WTC11 (cell line): ENCODE measurements around the gene FMNL1. TPM values are rescaled to one million over a fixed set of nuclear protein-coding genes. Genes with fewer than 3 reads are reported as not detected.

Experiments
- ATAC-seq: fragments of 200-7000 bp; cut with Tn5 transposase; 2 replicates; pipeline ENCODE4 v1.10.0; 2021; ENCODE audit warnings: mild to moderate bottlenecking, moderate library complexity
- CTCF ChIA-PET: fragments of 300-600 bp; sonication (Branson Sonifier 250); formaldehyde crosslinking; loops from one replicate; lab custom pipeline; 2021; ENCODE audit warnings: antibody characterized with exemption; lab: Charles Lee
- POLR2A ChIA-PET: fragments of 350-600 bp; sonication (Branson Sonifier 250); formaldehyde crosslinking; loops from one replicate; lab custom pipeline; 2021; ENCODE audit warnings: antibody characterized with exemption; lab: Charles Lee
- DNase-seq: peaks from one replicate; pipeline ENCODE4 v3.0.0; 2021; ENCODE audit warnings: low spot score
- H3K27ac Mint-ChIP-seq: 2 replicates; pipeline ENCODE4 v1.8.0; 2021; ENCODE audit warnings: mixed read lengths
- H3K27me3 Mint-ChIP-seq: 2 replicates; pipeline ENCODE4 v1.8.0; 2021; ENCODE audit warnings: low read depth, mild to moderate bottlenecking, moderate library complexity, mixed read lengths
- H3K36me3 Mint-ChIP-seq: 2 replicates; pipeline ENCODE4 v1.8.0; 2021; ENCODE audit warnings: mixed read lengths
- H3K4me1 Mint-ChIP-seq: 2 replicates; pipeline ENCODE4 v1.8.0; 2022; ENCODE audit warnings: mixed read lengths
- H3K4me3 Mint-ChIP-seq: 2 replicates; pipeline ENCODE4 v1.8.0; 2021; ENCODE audit warnings: mild to moderate bottlenecking, moderate library complexity, mixed read lengths
- H3K9me3 Mint-ChIP-seq: 2 replicates; pipeline ENCODE4 v1.8.0; 2021; ENCODE audit warnings: mixed read lengths
- AFF4 ChIP-seq: sonication (generic); formaldehyde crosslinking; IDR thresholded peaks from 2 replicates; pipeline ENCODE4 v1.8.1; 2023; ENCODE audit warnings: mild to moderate bottlenecking, missing genetic modification reagents, borderline replicate concordance
- ATF1 ChIP-seq: sonication (generic); formaldehyde crosslinking; IDR thresholded peaks from 2 replicates; pipeline ENCODE4 v1.8.1; 2023; ENCODE audit warnings: mild to moderate bottlenecking, moderate library complexity, missing genetic modification reagents
- ATF3 ChIP-seq: sonication (generic); formaldehyde crosslinking; conservative IDR thresholded peaks from 2 replicates; pipeline ENCODE4 v1.8.1; 2022; ENCODE audit warnings: mild to moderate bottlenecking, missing genetic modification reagents
- CBFB ChIP-seq: sonication (generic); formaldehyde crosslinking; IDR thresholded peaks from 2 replicates; pipeline ENCODE4 v1.8.1; 2022; ENCODE audit warnings: mild to moderate bottlenecking, low read depth, missing genetic modification reagents
- CTCF ChIP-seq: fragments of 200-600 bp; IDR thresholded peaks from 2 replicates; pipeline ENCODE4 v1.8.0; 2022; ENCODE audit warnings: antibody characterized with exemption
- E2F1 ChIP-seq: sonication (generic); formaldehyde crosslinking; IDR thresholded peaks from 2 replicates; pipeline ENCODE4 v1.8.0; 2022; ENCODE audit warnings: mild to moderate bottlenecking, missing genetic modification reagents
- E2F5 ChIP-seq: sonication (generic); formaldehyde crosslinking; IDR thresholded peaks from 2 replicates; pipeline ENCODE4 v1.8.1; 2022; ENCODE audit warnings: mild to moderate bottlenecking, moderate library complexity, missing genetic modification reagents
- FOXK1 ChIP-seq: sonication (generic); formaldehyde crosslinking; IDR thresholded peaks from 2 replicates; pipeline ENCODE4 v1.8.0; 2022; ENCODE audit warnings: mild to moderate bottlenecking, moderate library complexity, missing genetic modification reagents
- FOXP1 ChIP-seq: sonication (generic); formaldehyde crosslinking; IDR thresholded peaks from 2 replicates; pipeline ENCODE4 v1.8.0; 2022; ENCODE audit warnings: missing genetic modification reagents, mild to moderate bottlenecking, moderate library complexity, borderline replicate concordance
- GABPB1 ChIP-seq: sonication (generic); formaldehyde crosslinking; IDR thresholded peaks from 2 replicates; pipeline ENCODE4 v1.8.1; 2023; ENCODE audit warnings: mild to moderate bottlenecking, missing genetic modification reagents
- GTF2I ChIP-seq: fragments of 250-450 bp; sonication (Bioruptor Pico); conservative IDR thresholded peaks from 2 replicates; pipeline ENCODE4 v1.4.0; 2021; ENCODE audit warnings: mild to moderate bottlenecking
- IRF2 ChIP-seq: sonication (generic); formaldehyde crosslinking; IDR thresholded peaks from 2 replicates; pipeline ENCODE4 v1.8.0; 2022; ENCODE audit warnings: low read depth, missing genetic modification reagents, borderline replicate concordance
- JUN ChIP-seq: sonication (generic); formaldehyde crosslinking; IDR thresholded peaks from 2 replicates; pipeline ENCODE4 v1.8.0; 2023; ENCODE audit warnings: mild to moderate bottlenecking, missing genetic modification reagents
- NFE2L1 ChIP-seq: sonication (generic); formaldehyde crosslinking; IDR thresholded peaks from 2 replicates; pipeline ENCODE4 v1.8.1; 2023; ENCODE audit warnings: missing genetic modification reagents
- NR1H2 ChIP-seq: sonication (generic); formaldehyde crosslinking; IDR thresholded peaks from 2 replicates; pipeline ENCODE4 v1.9.0; 2021; ENCODE audit warnings: mild to moderate bottlenecking, moderate library complexity, missing genetic modification reagents
- NR2C2 ChIP-seq: sonication (generic); formaldehyde crosslinking; IDR thresholded peaks from 2 replicates; pipeline ENCODE4 v1.8.0; 2022; ENCODE audit warnings: mild to moderate bottlenecking, missing genetic modification reagents
- OVOL2 ChIP-seq: fragments of 250-450 bp; sonication (Bioruptor Pico); IDR thresholded peaks from 2 replicates; pipeline ENCODE4 v1.9.0; 2021; ENCODE audit warnings: mild to moderate bottlenecking, borderline replicate concordance
- SP1 ChIP-seq: sonication (generic); formaldehyde crosslinking; conservative IDR thresholded peaks from 2 replicates; pipeline ENCODE4 v1.8.1; 2022; ENCODE audit warnings: missing genetic modification reagents
- TEAD1 ChIP-seq: sonication (generic); formaldehyde crosslinking; IDR thresholded peaks from 2 replicates; pipeline ENCODE4 v1.8.0; 2022; ENCODE audit warnings: mild to moderate bottlenecking, missing genetic modification reagents
- TP53 ChIP-seq: sonication (generic); formaldehyde crosslinking; IDR thresholded peaks from 2 replicates; pipeline ENCODE4 v1.8.1; 2023; ENCODE audit warnings: mild to moderate bottlenecking, missing genetic modification reagents
- ZMAT4 ChIP-seq: fragments of 250-450 bp; sonication (Bioruptor Pico); IDR thresholded peaks from 2 replicates; pipeline ENCODE4 v1.9.0; 2021; ENCODE audit warnings: mild to moderate bottlenecking
- ZNF121 ChIP-seq: sonication (generic); formaldehyde crosslinking; IDR thresholded peaks from 2 replicates; pipeline ENCODE4 v1.8.0; 2023; ENCODE audit warnings: missing genetic modification reagents
- ZNF263 ChIP-seq: sonication (generic); formaldehyde crosslinking; IDR thresholded peaks from 2 replicates; pipeline ENCODE4 v1.8.1; 2022; ENCODE audit warnings: low read depth, mild to moderate bottlenecking, moderate library complexity, missing genetic modification reagents
- ZNF396 ChIP-seq: fragments of 250-450 bp; sonication (Bioruptor Pico); IDR thresholded peaks from 2 replicates; pipeline ENCODE4 v1.8.0; 2021; ENCODE audit warnings: mild to moderate bottlenecking, moderate library complexity, borderline replicate concordance
- ZNF416 ChIP-seq: fragments of 250-450 bp; sonication (Bioruptor Pico); IDR thresholded peaks from 2 replicates; pipeline ENCODE4 v1.9.0; 2021; ENCODE audit warnings: mild to moderate bottlenecking, inconsistent platforms
- total RNA-seq: library from RNA; stranded (reverse); gene quantifications from 3 replicates; pipeline ENCODE4 v1.2.3, GENCODE V29; 2021

The FMNL1 gene
- total RNA-seq, 1 experiment from 2014 or later: 5.3 TPM

GRCh38 chr17:45195424-45195823 is 26.3 kb upstream of the FMNL1 start (continued):
- TF ChIP-seq ZNF121: no peak

- Mint-ChIP-seq H3K9me3 (peaks cover 4% of the 10 kb centered on the region; the same call in 1 of the 2 replicates), H3K4me3 (peak overlapping the region; percentile 23; the same call in 1 of the 2 replicates), H3K27me3 (no peaks in the 10 kb centered on the region), H3K36me3 (no peaks in the 10 kb centered on the region), H3K27ac (peak overlapping the region; percentile 78; the same call in 1 of the 2 replicates), H3K4me1 (peaks cover 18% of the 10 kb centered on the region)
- ChIA-PET POLR2A (interaction anchor here (1.2 to 2.5 kb wide), 7 partner anchors 24 to 62 kb away, joined by 5 to 61 read pairs (median 11); partner anchors contain the start of genes ACBD4, HEXIM1 and HEXIM2), CTCF (interaction anchor here (0.6 to 7.2 kb wide), 59 partner anchors 7 to 991 kb away, joined by 3 to 340 read pairs (median 5); partner anchors contain the start of genes ACBD4, C1QL1, FMNL1 and HEXIM1)
- ATAC-seq: no peak
- DNase-seq: no peak
- TF ChIP-seq ATF1 (CRISPR knock-in tag) (no peak), NR2C2 (CRISPR knock-in tag) (no peak), IRF2 (CRISPR knock-in tag) (no peak), JUN (CRISPR knock-in tag) (no peak), NFE2L1 (no peak), CBFB (CRISPR knock-in tag) (no peak)
Measured at GRCh38 chr17:45197108-45197507, 24.6 kb upstream of the FMNL1 start.

- peaks cover under 1% of the 10 kb centered on the region; the same call in 1 of the 2 replicates for H3K27me3 Mint-ChIP-seq
- TF ChIP-seq OVOL2 (CRISPR knock-in tag): no peak
- TF ChIP-seq ATF3: no peak
- no peak for TF ChIP-seq TEAD1 (CRISPR knock-in tag)
- 0 out of 2 replicates have a peak, but pooled peaks have one; percentile 57 for TF ChIP-seq ZNF416 (CRISPR knock-in tag)
- no peak for TF ChIP-seq TP53
- no peak for TF ChIP-seq NR1H2 (CRISPR knock-in tag)
- TF ChIP-seq GABPB1 (CRISPR knock-in tag): peak; percentile 58; the same call in 1 of the 2 replicates
- TF ChIP-seq GTF2I (CRISPR knock-in tag): no peak
- TF ChIP-seq CTCF: peak; percentile 94
- no peak for TF ChIP-seq E2F1 (CRISPR knock-in tag)
- TF ChIP-seq AFF4 (CRISPR knock-in tag): no peak
- 0 out of 2 replicates have a peak, but pooled peaks have one; percentile 22 for TF ChIP-seq SP1 (CRISPR knock-in tag)
- TF ChIP-seq FOXP1: no peak
- TF ChIP-seq ZNF396 (CRISPR knock-in tag): no peak
- no peak for TF ChIP-seq ZMAT4
- TF ChIP-seq E2F5 (CRISPR knock-in tag): peak; percentile 60; the same call in 1 of the 2 replicates
- TF ChIP-seq ZNF263 (CRISPR knock-in tag): peak; percentile 85
- TF ChIP-seq FOXK1: 0 out of 2 replicates have a peak, but pooled peaks have one; percentile 29
Measured at GRCh38 chr17:45197555-45198334, 23.9 kb upstream of the FMNL1 start.

More at GRCh38 chr17:45197555-45198334, 23.9 kb upstream of the FMNL1 start:
- Mint-ChIP-seq H3K27ac (peak overlapping the region; percentile 84), H3K36me3 (no peaks in the 10 kb centered on the region), H3K4me3 (no peak overlapping the region), H3K4me1 (peaks cover 18% of the 10 kb centered on the region), H3K9me3 (peaks cover 4% of the 10 kb centered on the region; the same call in 1 of the 2 replicates)
- CTCF ChIA-PET: interaction anchor here (0.6 to 7.2 kb wide), 59 partner anchors 8 to 991 kb away, joined by 3 to 340 read pairs (median 5); partner anchors contain the start of genes ACBD4, C1QL1, FMNL1 and HEXIM1
- ATAC-seq (peak; percentile 98), DNase-seq (peak; percentile 99)
- POLR2A ChIA-PET: interaction anchor here (0.5 to 2.5 kb wide), 10 partner anchors 25 to 1715 kb away, joined by 3 to 61 read pairs (median 6); partner anchors contain the start of genes ACBD4, HEXIM1 and HEXIM2
